ENCODE data around the gene LSMEM2.

DNA sequence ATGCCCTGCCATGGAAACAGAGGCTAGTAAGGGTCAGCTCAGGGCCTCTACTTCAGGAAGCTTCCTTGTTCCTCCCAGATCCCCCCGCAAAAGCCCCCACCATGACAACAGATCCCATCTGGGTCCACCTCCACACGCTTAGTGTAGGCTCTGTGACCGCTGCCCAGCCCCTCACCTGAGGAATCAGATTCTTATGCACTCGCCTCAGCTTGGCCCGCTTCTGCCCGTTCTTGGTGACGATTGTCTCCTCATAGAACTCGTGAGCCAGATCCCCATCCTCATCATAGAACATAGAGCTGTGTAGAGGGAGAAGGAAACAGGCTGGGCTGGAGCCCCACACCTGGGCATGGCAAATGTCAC is 47.3 kb downstream of the LSMEM2 start:
- TF ChIP-seq, protein P1, sequence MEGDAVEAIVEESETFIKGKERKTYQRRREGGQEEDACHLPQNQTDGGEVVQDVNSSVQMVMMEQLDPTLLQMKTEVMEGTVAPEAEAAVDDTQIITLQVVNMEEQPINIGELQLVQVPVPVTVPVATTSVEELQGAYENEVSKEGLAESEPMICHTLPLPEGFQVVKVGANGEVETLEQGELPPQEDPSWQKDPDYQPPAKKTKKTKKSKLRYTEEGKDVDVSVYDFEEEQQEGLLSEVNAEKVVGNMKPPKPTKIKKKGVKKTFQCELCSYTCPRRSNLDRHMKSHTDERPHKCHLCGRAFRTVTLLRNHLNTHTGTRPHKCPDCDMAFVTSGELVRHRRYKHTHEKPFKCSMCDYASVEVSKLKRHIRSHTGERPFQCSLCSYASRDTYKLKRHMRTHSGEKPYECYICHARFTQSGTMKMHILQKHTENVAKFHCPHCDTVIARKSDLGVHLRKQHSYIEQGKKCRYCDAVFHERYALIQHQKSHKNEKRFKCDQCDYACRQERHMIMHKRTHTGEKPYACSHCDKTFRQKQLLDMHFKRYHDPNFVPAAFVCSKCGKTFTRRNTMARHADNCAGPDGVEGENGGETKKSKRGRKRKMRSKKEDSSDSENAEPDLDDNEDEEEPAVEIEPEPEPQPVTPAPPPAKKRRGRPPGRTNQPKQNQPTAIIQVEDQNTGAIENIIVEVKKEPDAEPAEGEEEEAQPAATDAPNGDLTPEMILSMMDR (IDR thresholded peaks at IDR 0.05; ENCODE audit: low read depth, low read length) = no peak
- TF ChIP-seq MYC (IDR thresholded peaks at IDR 0.05; ENCODE audit: low read depth, low read length) = no peak
- TF ChIP-seq POLR2A (IDR thresholded peaks at IDR 0.05; ENCODE audit: extremely low read depth, insufficient read length) = no peak
